Cardiac muscle cell (in vitro differentiated cells and primary cell): ENCODE results near the gene UBE2V1. TPM values are rescaled to one million over a fixed set of nuclear protein-coding genes. Genes with fewer than 3 reads are reported as not detected.
A peak's percentile ranks its signal among the peaks of the same experiment; 100 is the strongest.

Experiments used
- DNase-seq, 2 donors: peaks; one replicate each; pipeline versions ENCODE4 v3.0.0 to v3.0.0-alpha.2; 2010 to 2017; ENCODE audit warnings: low read depth in 1 of 2, low spot score in 1 of 2
- H3K27ac ChIP-seq: fragments of 200-600 bp; sonication (generic); 2 replicates; pipeline ENCODE4 v1.5.1; 2016
- H3K27me3 ChIP-seq: fragments of 200-600 bp; sonication (generic); 2 replicates; pipeline ENCODE4 v1.6.0; 2016; ENCODE audit warnings: control low read depth
- H3K36me3 ChIP-seq: fragments of 200-600 bp; sonication (generic); 2 replicates; pipeline ENCODE4 v1.5.1; 2016; ENCODE audit warnings: control low read depth
- H3K4me1 ChIP-seq: fragments of 200-600 bp; sonication (generic); 2 replicates; pipeline ENCODE4 v1.8.1; 2017; ENCODE audit warnings: low read depth, mild to moderate bottlenecking, mixed run types
- H3K4me3 ChIP-seq: fragments of 200-600 bp; sonication (generic); 2 replicates; pipeline ENCODE4 v1.5.1; 2016; ENCODE audit warnings: mild to moderate bottlenecking
- H3K9me3 ChIP-seq: fragments of 200-600 bp; sonication (generic); 2 replicates; pipeline ENCODE4 v1.5.1; 2017; ENCODE audit warnings: low read depth, mild to moderate bottlenecking, control low read depth
- CTCF ChIP-seq: IDR thresholded peaks from 2 replicates; pipeline ENCODE4 v1.5.1; 2012; ENCODE audit warnings: low read depth, mild to moderate bottlenecking, low read length
- polyA plus RNA-seq: library from polyadenylated mRNA; unstranded; fragments of >200 nt; fragmentation: Nextera tagmentation; extraction: Ambion mirVana; gene quantifications from 2 replicates; pipeline ENCODE4 v1.2.1, GENCODE V29; 2016
- total RNA-seq: library from RNA; depleted of rRNA; stranded (reverse); fragments of >200 nt; gene quantifications from 2 replicates; pipeline ENCODE4 v1.2.3, GENCODE V29; 2016

The UBE2V1 gene
- total and polyA plus RNA-seq, 2 experiments from 2014 or later: 126 to 173 TPM

GRCh38 chr20:50151034-50151743 is 38.2 kb upstream of the UBE2V1 start:
- TF ChIP-seq CTCF: no peak
- H3K36me3 ChIP-seq: no peaks in the 10 kb centered on the region
- no peak overlapping the region for H3K27ac ChIP-seq
- no peak overlapping the region for H3K4me3 ChIP-seq
- no peak for DNase-seq
- H3K4me1 ChIP-seq: peaks cover 6% of the 10 kb centered on the region
- no peaks in the 10 kb centered on the region for H3K27me3 ChIP-seq
- H3K9me3 ChIP-seq: no peaks in the 10 kb centered on the region

GRCh38 chr20:50149481-50150254 is 36.7 kb upstream of the UBE2V1 start:
- Histone ChIP-seq H3K9me3 (no peaks in the 10 kb centered on the region), H3K4me1 (peaks cover 6% of the 10 kb centered on the region), H3K27me3 (no peaks in the 10 kb centered on the region), H3K4me3 (no peak overlapping the region), H3K36me3 (no peaks in the 10 kb centered on the region), H3K27ac (no peak overlapping the region)
- DNase-seq: no peak
- no peak for TF ChIP-seq CTCF

GRCh38 chr20:50146732-50147662 is 34.0 kb upstream of the UBE2V1 start:
- no peak for TF ChIP-seq CTCF
- no peaks in the 10 kb centered on the region for H3K4me1 ChIP-seq
- DNase-seq: no peak

GRCh38 chr20:50146214-50146613 is 33.3 kb upstream of the UBE2V1 start:
- H3K9me3 ChIP-seq: no peaks in the 10 kb centered on the region
- no peak for TF ChIP-seq CTCF
- no peak for DNase-seq
- H3K4me1 ChIP-seq: no peaks in the 10 kb centered on the region
- no peak overlapping the region for H3K27ac ChIP-seq
- peaks cover 10% of the 10 kb centered on the region for H3K36me3 ChIP-seq
- no peak overlapping the region for H3K4me3 ChIP-seq
- H3K27me3 ChIP-seq: no peaks in the 10 kb centered on the region

More at GRCh38 chr20:50146732-50147662, 34.0 kb upstream of the UBE2V1 start:
- H3K4me3 ChIP-seq: no peak overlapping the region
- peak overlapping the region; percentile 55 for H3K27ac ChIP-seq
- H3K36me3 ChIP-seq: peaks cover 8% of the 10 kb centered on the region
- no peaks in the 10 kb centered on the region for H3K27me3 ChIP-seq
- no peaks in the 10 kb centered on the region for H3K9me3 ChIP-seq

- no peaks in the 10 kb centered on the region for H3K27me3 ChIP-seq
- H3K27ac ChIP-seq: no peak overlapping the region
- no peak for DNase-seq
- peaks cover 10% of the 10 kb centered on the region for H3K36me3 ChIP-seq
- H3K4me1 ChIP-seq: no peaks in the 10 kb centered on the region
- TF ChIP-seq CTCF: no peak
- H3K9me3 ChIP-seq: no peaks in the 10 kb centered on the region
- no peak overlapping the region for H3K4me3 ChIP-seq
These were observed 32.6 kb upstream of the UBE2V1 start for GRCh38 chr20:50145566-50145965.
